NB4 (cell line): Measurements from ENCODE around the gene TP53TG3.
"Not testable (repeated sequence)": the region's sequence is repeated elsewhere in the genome, so short reads cannot be mapped to it uniquely, and the experiment has no call there.

Source experiments
- DNase-seq: peaks from one replicate; pipeline ENCODE4 v3.0.0; 2010; ENCODE audit warnings: low read depth
- H3K4me3 ChIP-seq: one replicate; pipeline ENCODE4 v1.5.1; 2011; ENCODE audit warnings: mild to moderate bottlenecking, low read depth, low read length, moderate library complexity

Gene TP53TG3, protein sequence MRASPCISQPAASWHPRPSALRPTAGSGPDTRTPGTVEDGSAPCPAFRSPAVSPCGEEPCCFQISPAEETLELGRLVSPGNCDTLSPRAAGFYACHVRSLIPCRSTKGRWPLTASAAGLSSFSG

DNA sequence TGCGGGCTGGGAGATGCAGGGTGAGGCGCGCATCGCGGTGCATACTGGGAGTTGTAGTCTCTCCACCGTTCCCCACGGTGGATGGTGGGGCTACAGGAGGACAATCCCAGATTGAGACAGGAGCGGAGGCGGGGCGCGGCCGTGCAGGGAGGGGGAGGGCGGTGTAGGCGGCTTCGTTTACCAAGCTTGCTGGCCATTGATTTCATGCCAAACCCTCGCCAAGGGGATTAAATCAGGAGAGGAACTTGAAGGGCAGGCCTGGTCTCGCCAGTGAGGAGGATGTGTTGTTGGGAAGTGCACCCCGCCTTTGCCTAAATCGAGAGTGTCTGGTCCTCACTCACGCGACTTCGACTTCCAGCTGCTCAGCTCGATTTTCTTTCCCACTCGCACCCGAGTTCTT, at the start of gene TP53TG3:
TP53TG3 (minus strand) TSS at position 101 of the 400 bp plus-strand sequence; CDS start at position 33, 68 bp downstream.
- not testable (repeated sequence) for DNase-seq, H3K4me3 ChIP-seq

DNA sequence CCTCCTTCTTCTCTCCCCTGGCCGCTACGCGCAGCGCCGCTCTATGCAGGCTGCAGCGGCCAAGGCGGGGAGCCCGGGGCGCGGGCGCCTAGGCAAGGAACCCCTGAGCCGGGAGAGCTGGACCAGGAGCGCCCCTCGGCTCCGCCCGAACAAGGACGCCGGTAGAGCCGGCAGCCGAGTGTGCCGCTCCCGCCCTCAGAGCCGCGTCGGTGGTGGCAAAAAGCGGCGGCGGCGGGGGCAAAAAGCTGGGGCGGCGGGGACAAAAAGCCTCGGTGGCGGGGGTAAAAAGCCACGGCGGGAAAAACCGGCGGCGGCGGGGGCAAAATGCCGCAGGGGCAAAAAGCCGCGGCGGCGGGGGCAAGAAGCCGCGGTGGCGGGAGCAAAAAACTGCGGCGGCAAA, 25.1 kb downstream of the TP53TG3 start:
- DNase-seq, H3K4me3 ChIP-seq: not testable (repeated sequence)

DNA sequence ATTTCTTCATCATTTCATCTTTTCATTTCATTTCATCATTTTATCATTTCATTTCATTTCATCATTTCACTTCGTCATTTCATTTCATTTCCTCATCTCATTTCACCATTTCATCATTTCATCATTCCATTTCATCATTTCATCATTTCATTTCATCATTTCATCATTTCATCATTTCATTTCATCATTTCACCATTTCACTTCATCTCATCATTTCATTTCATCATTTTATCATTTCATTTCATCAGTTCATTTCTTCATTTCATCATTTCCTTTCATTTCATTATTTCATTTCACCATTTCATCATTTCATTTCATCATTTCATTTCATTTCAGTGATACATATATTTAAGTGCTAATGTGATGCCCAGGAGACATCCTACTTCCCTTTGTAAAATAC, 28.4 kb downstream of the TP53TG3 start:
- not testable (repeated sequence) for DNase-seq, H3K4me3 ChIP-seq

DNA sequence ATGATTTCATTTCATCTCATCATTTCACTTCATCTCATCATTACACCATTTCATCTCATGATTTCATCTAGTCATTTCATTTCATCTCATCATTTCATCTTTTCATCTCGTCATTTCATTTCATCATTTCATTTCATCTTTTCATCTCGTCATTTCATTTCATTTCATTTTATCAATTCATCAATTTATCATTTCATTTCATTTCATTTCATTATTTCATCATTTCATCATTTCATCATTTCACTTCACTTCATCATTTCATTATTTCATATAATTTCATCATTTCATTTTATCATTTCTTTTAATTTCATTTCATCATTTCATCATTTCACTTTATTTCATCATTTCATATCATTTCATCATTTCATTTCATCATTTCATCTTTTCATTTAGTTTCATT, 29.2 kb downstream of the TP53TG3 start:
- not testable (repeated sequence) for H3K4me3 ChIP-seq, DNase-seq

DNA sequence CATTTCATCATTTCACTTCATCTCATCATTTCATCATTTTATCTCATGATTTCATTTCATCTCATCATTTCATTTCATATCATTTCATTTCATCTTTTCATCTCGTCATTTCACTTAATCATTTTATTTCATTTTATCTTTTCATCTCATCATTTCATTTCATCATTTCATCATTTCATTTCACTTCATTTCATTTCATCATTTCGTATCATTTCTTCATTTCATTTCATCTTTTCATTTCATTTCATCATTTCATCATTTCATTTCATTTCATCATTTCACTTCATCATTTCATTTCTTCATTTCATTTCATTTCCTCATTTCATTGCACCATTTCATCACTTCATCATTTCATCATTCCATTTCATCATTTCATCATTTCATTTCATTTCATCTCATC, 29.8 kb downstream of the TP53TG3 start:
- not testable (repeated sequence) for DNase-seq, H3K4me3 ChIP-seq

DNA sequence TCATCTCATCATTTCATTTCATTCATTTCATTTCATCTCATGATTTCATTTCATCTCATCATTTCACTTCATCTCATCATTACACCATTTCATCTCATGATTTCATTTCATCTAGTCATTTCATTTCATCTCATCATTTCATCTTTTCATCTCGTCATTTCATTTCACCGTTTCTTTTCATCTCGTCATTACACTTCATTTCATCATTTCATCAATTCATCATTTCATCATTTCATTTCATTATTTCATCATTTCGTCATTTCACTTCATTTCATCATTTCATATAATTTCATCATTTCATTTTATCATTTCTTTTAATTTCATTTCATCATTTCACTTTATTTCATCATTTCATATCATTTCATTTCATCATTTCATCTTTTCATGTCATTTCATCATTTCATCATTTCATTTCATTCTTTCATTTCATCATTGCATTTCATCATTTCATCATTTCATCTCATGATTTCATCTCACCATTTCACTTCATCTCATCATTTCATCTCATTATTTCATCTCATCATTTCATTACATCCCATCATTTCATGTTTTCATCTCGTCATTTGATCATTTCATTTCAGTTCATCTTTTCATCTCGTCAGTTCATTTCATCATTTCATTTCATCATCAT, 30.6 kb downstream of the TP53TG3 start:
- DNase-seq, H3K4me3 ChIP-seq: not testable (repeated sequence)

DNA sequence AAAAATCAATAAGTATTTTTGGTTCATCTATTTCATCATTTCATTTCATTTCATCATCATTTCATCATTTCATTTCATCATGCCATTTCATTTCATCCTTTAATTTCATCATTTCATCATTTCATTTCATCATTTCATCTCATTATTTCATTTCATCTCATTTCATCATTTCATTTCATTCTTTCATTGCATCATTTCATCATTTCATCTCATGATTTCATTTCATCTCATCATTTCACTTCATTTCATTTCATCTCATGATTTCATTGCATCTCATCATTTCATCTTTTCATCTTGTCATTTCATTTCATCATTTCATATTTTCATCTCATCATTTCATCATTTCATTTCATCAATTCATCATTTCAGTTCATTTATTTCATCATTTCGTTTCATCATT, 31.2 kb downstream of the TP53TG3 start:
- not testable (repeated sequence) for H3K4me3 ChIP-seq, DNase-seq

DNA sequence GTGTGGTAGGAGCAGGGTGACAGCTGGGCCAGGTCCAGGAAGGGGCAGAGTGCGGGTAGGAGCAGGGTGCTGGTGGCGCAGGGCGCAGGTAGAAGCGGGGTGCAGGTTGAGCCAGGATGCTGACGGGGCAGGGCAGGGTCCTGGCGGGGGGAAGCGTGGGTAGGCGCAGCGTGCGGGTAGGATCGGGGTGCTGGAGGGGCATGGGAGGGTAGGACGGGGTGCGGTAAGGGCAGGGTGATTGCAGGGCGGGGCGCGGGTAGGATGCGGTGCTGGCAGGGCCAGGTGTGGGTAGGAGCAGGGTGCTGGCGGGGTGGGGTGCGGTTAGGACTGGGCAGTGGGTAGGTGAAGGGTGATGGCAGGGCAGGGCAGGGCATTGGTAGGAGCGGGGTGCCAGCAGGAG, 38.4 kb downstream of the TP53TG3 start:
- not testable (repeated sequence) for DNase-seq, H3K4me3 ChIP-seq

DNA sequence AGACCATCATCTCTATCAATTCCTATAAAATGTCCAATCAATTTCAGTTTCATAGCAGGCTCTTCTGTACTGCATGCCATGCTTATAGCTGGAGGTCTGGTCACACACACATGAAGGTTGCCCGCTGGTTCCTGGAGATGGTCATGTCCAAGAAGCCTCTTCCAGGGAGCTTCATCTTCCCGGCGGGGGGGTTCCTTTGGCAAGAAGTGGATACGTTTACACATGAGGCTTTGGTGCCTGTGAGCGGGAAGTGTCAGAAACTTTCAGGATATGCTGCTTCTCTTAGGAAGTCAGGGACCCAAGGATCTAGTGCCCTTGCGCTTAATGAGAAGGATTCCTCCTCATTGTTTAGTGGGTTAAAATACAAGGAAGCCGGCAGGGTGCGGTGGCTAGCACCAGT, 43.9 kb downstream of the TP53TG3 start:
- not testable (repeated sequence) for DNase-seq, H3K4me3 ChIP-seq
